Mesendoderm (in vitro differentiated cells): ENCODE data around the gene EGFLAM.

ENCODE experiments used
- DNase-seq: peaks from one replicate; pipeline ENCODE4 v3.0.0; 2013
- H2AK5ac ChIP-seq: 2 replicates; pipeline ENCODE4 v1.6.1; 2013; ENCODE audit warnings: low read length, inconsistent platforms
- H2BK120ac ChIP-seq: 2 replicates; pipeline ENCODE4 v1.6.1; 2013; ENCODE audit warnings: low read depth, mild to moderate bottlenecking, low read length, moderate library complexity, mixed read lengths
- H2BK15ac ChIP-seq: replicated peaks from 2 replicates; pipeline ENCODE4 v1.6.1; 2013; ENCODE audit warnings: low read depth, mild to moderate bottlenecking, moderate library complexity
- H2BK5ac ChIP-seq: 2 replicates; pipeline ENCODE4 v1.6.1; 2013; ENCODE audit warnings: low read length, inconsistent platforms
- H3K18ac ChIP-seq: 2 replicates; pipeline ENCODE4 v1.6.1; 2013; ENCODE audit warnings: mild to moderate bottlenecking, low read length, mixed read lengths
- H3K23ac ChIP-seq: one replicate; pipeline ENCODE4 v1.6.1; 2013; ENCODE audit warnings: low read length
- H3K27ac ChIP-seq: 2 replicates; pipeline ENCODE4 v1.5.1; 2013; ENCODE audit warnings: low read depth, mild to moderate bottlenecking, inconsistent platforms, low read length, moderate library complexity
- H3K27me3 ChIP-seq: 2 replicates; pipeline ENCODE4 v1.6.1; 2013; ENCODE audit warnings: low read length, control low read depth, mild to moderate bottlenecking, inconsistent platforms; ENCODE audit not compliant: insufficient read depth, poor library complexity
- H3K36me3 ChIP-seq: 2 replicates; pipeline ENCODE4 v1.6.1; 2013; ENCODE audit warnings: low read length, inconsistent platforms; ENCODE audit not compliant: control insufficient read depth, insufficient read depth
- H3K4ac ChIP-seq: one replicate; pipeline ENCODE4 v1.6.1; 2013; ENCODE audit warnings: low read depth, mild to moderate bottlenecking, low read length, moderate library complexity
- H3K4me1 ChIP-seq: 2 replicates; pipeline ENCODE4 v1.6.1; 2013; ENCODE audit warnings: low read depth, low read length, inconsistent platforms; ENCODE audit not compliant: control insufficient read depth
- H3K4me2 ChIP-seq: 2 replicates; pipeline ENCODE4 v1.6.1; 2013; ENCODE audit warnings: low read length
- H3K4me3 ChIP-seq: 2 replicates; pipeline ENCODE4 v1.5.1; 2013; ENCODE audit warnings: mild to moderate bottlenecking, low read length
- H3K56ac ChIP-seq: one replicate; pipeline ENCODE4 v1.6.1; 2013; ENCODE audit warnings: low read length
- H3K79me1 ChIP-seq: 2 replicates; pipeline ENCODE4 v1.6.1; 2013; ENCODE audit warnings: low read length, inconsistent platforms
- H3K79me2 ChIP-seq: 2 replicates; pipeline ENCODE4 v1.6.1; 2013; ENCODE audit warnings: mild to moderate bottlenecking, low read length; ENCODE audit not compliant: control insufficient read depth, insufficient read depth
- H3K9ac ChIP-seq: 2 replicates; pipeline ENCODE4 v1.6.1; 2013; ENCODE audit warnings: low read length, inconsistent platforms
- H4K5ac ChIP-seq: one replicate; pipeline ENCODE4 v1.6.1; 2013; ENCODE audit warnings: low read length
- H4K8ac ChIP-seq: one replicate; pipeline ENCODE4 v1.6.1; 2013; ENCODE audit warnings: low read depth, mild to moderate bottlenecking, control low read depth, low read length, moderate library complexity
- WGBS: extraction: QIAGEN DNeasy Blood & Tissue Kit; methylation state at CpG from one replicate; pipeline ENCODE4 v1.1.7; 2013; ENCODE audit warnings: low lambda C conversion rate, missing lambda C conversion rate; ENCODE audit not compliant: insufficient coverage; ENCODE audit errors: extremely low coverage; 5-methylcytosine and 5-hydroxymethylcytosine counted together

The EGFLAM gene

DNA sequence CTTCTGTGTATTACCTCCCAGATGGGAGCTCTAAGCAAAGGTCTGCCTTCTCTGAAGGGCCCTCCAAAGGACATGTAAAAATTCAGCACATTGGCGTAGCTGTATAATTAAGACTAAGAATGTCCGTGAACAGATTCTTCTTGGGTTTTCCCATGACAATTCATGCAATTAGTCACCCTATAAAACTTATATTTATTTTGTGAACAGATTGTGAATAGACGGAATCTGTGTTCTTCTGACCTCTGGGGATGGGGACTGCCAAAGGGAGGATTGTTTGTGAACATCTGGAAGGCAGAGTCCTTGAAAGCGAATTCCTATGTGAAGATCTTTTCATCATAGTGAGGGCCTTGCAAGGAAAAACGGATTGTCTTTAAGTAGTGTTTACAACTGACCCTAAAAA, 111.3 kb downstream of the EGFLAM start:
- Histone ChIP-seq H4K5ac (no peak overlapping the region), H3K36me3 (no peaks in the 10 kb centered on the region), H3K56ac (no peak overlapping the region), H3K79me1 (no peaks in the 10 kb centered on the region), H3K27ac (no peak overlapping the region), H2BK15ac (peak overlapping the region; percentile 47), H2AK5ac (no peak overlapping the region), H3K18ac (peak overlapping the region; percentile 33), H3K9ac (no peak overlapping the region), H3K4me3 (no peak overlapping the region), H3K79me2 (no peaks in the 10 kb centered on the region), H2BK120ac (no peak overlapping the region), H3K4me2 (no peak overlapping the region), H3K4me1 (peaks cover 8% of the 10 kb centered on the region), H3K4ac (peak overlapping the region; percentile 89), H3K23ac (no peak overlapping the region), H4K8ac (no peak overlapping the region), H2BK5ac (no peak overlapping the region), H3K27me3 (no peaks in the 10 kb centered on the region)
- no CpG with 5 or more reads among the region's 5 CpGs for WGBS
- no peak for DNase-seq

GRCh38 chr5:38370358-38371100, 112.2 kb downstream of the EGFLAM start:
- Histone ChIP-seq H3K56ac (peak overlapping the region; percentile 50), H4K5ac (no peak overlapping the region), H2BK5ac (peak overlapping the region; percentile 0), H3K4me2 (no peak overlapping the region), H2AK5ac (peak overlapping the region; percentile 3), H3K27ac (no peak overlapping the region), H2BK15ac (no peak overlapping the region), H3K18ac (peak overlapping the region; percentile 77), H2BK120ac (no peak overlapping the region), H3K9ac (no peak overlapping the region), H3K27me3 (no peaks in the 10 kb centered on the region), H3K4ac (peak overlapping the region; percentile 83), H3K4me1 (peaks cover 8% of the 10 kb centered on the region), H3K79me2 (no peaks in the 10 kb centered on the region), H4K8ac (no peak overlapping the region), H3K23ac (no peak overlapping the region), H3K36me3 (no peaks in the 10 kb centered on the region), H3K79me1 (no peaks in the 10 kb centered on the region), H3K4me3 (no peak overlapping the region)
- WGBS = no CpG with 5 or more reads among the region's 11 CpGs
- DNase-seq = no peak

- H3K36me3 ChIP-seq = no peaks in the 10 kb centered on the region
- no peaks in the 10 kb centered on the region for H3K27me3 ChIP-seq
- H3K56ac ChIP-seq = peak overlapping the region; percentile 12
- H4K8ac ChIP-seq = no peak overlapping the region
- no peaks in the 10 kb centered on the region for H3K79me2 ChIP-seq
- H3K9ac ChIP-seq = no peak overlapping the region
- peak overlapping the region; percentile 0 for H2AK5ac ChIP-seq
- no peak overlapping the region for H2BK15ac ChIP-seq
- no peak for DNase-seq
- no CpG with 5 or more reads among the region's 8 CpGs for WGBS
- no peak overlapping the region for H3K27ac ChIP-seq
- no peak overlapping the region for H3K4me2 ChIP-seq
- no peak overlapping the region for H3K4ac ChIP-seq
- no peak overlapping the region for H4K5ac ChIP-seq
- no peak overlapping the region for H3K18ac ChIP-seq
- H3K79me1 ChIP-seq = no peaks in the 10 kb centered on the region
- H3K23ac ChIP-seq = no peak overlapping the region
- H3K4me1 ChIP-seq = peaks cover 8% of the 10 kb centered on the region
- no peak overlapping the region for H2BK5ac ChIP-seq
- no peak overlapping the region for H3K4me3 ChIP-seq
- no peak overlapping the region for H2BK120ac ChIP-seq
These were observed 113.2 kb downstream of the EGFLAM start for GRCh38 chr5:38371596-38371995.

GRCh38 chr5:38373743-38374142, 115.4 kb downstream of the EGFLAM start:
- H3K4me2 ChIP-seq = no peak overlapping the region
- WGBS = no CpG with 5 or more reads among the region's 3 CpGs
- H3K79me1 ChIP-seq = no peaks in the 10 kb centered on the region
- no peak overlapping the region for H3K27ac ChIP-seq
- no peak overlapping the region for H2BK5ac ChIP-seq
- no peak overlapping the region for H3K23ac ChIP-seq
- no peaks in the 10 kb centered on the region for H3K79me2 ChIP-seq
- no peak for DNase-seq
- no peak overlapping the region for H2BK15ac ChIP-seq
- H4K8ac ChIP-seq = no peak overlapping the region
- H3K18ac ChIP-seq = no peak overlapping the region
- peaks cover 9% of the 10 kb centered on the region for H3K4me1 ChIP-seq
- H3K36me3 ChIP-seq = no peaks in the 10 kb centered on the region
- H2BK120ac ChIP-seq = no peak overlapping the region
- no peak overlapping the region for H3K9ac ChIP-seq
- no peak overlapping the region for H3K56ac ChIP-seq
- H4K5ac ChIP-seq = no peak overlapping the region
- no peak overlapping the region for H3K4ac ChIP-seq
- H3K27me3 ChIP-seq = no peaks in the 10 kb centered on the region
- H2AK5ac ChIP-seq = no peak overlapping the region
- H3K4me3 ChIP-seq = no peak overlapping the region

GRCh38 chr5:38375423-38375822, 117.1 kb downstream of the EGFLAM start:
- peak; percentile 57 for DNase-seq
- no peaks in the 10 kb centered on the region for H3K36me3 ChIP-seq
- WGBS = no CpG with 5 or more reads among the region's 1 CpG
- H4K8ac ChIP-seq = no peak overlapping the region
- no peaks in the 10 kb centered on the region for H3K27me3 ChIP-seq
- no peak overlapping the region for H2BK120ac ChIP-seq
- no peak overlapping the region for H3K18ac ChIP-seq
- H2AK5ac ChIP-seq = no peak overlapping the region
- H3K4me3 ChIP-seq = no peak overlapping the region
- no peak overlapping the region for H3K4ac ChIP-seq
- no peak overlapping the region for H4K5ac ChIP-seq
- H2BK15ac ChIP-seq = no peak overlapping the region
- H2BK5ac ChIP-seq = peak overlapping the region; percentile 42
- H3K27ac ChIP-seq = no peak overlapping the region
- no peak overlapping the region for H3K23ac ChIP-seq
- no peaks in the 10 kb centered on the region for H3K79me1 ChIP-seq
- H3K4me2 ChIP-seq = no peak overlapping the region
- H3K56ac ChIP-seq = peak overlapping the region; percentile 6
- no peaks in the 10 kb centered on the region for H3K79me2 ChIP-seq
- H3K4me1 ChIP-seq = peaks cover 15% of the 10 kb centered on the region
- H3K9ac ChIP-seq = no peak overlapping the region

GRCh38 chr5:38376404-38376803, 118.0 kb downstream of the EGFLAM start:
- Histone ChIP-seq H3K79me1 (no peaks in the 10 kb centered on the region), H3K27ac (no peak overlapping the region), H3K9ac (no peak overlapping the region), H2BK5ac (no peak overlapping the region), H3K27me3 (no peaks in the 10 kb centered on the region), H2BK120ac (no peak overlapping the region), H4K5ac (no peak overlapping the region), H3K4me3 (no peak overlapping the region), H3K23ac (no peak overlapping the region), H2AK5ac (no peak overlapping the region), H2BK15ac (no peak overlapping the region), H3K18ac (no peak overlapping the region), H3K79me2 (no peaks in the 10 kb centered on the region), H3K56ac (no peak overlapping the region), H4K8ac (no peak overlapping the region), H3K4me2 (no peak overlapping the region), H3K36me3 (no peaks in the 10 kb centered on the region), H3K4ac (no peak overlapping the region), H3K4me1 (peaks cover 20% of the 10 kb centered on the region)
- WGBS = no CpG with 5 or more reads among the region's 2 CpGs
- DNase-seq = no peak
